ENCODE results near the gene GPSM1.

Gene GPSM1

GRCh38 chr9:136308702-136309053 lies 18.7 kb upstream of the GPSM1 start:
- no peaks in the 10 kb centered on the region for H3K36me3 ChIP-seq
- no peak for DNase-seq
- H3K27me3 ChIP-seq (ENCODE audit: insufficient read depth, low read depth, severe bottlenecking), result no peaks in the 10 kb centered on the region
- TF ChIP-seq CTCF (IDR thresholded peaks at IDR 0.05; ENCODE audit: low read depth, low read length), result no peak
- H3K4me3 ChIP-seq (ENCODE audit: low read depth, low read length), result no peak overlapping the region
- no peak overlapping the region for H3K27ac ChIP-seq
- H3K9me3 ChIP-seq (ENCODE audit: severe bottlenecking), result no peaks in the 10 kb centered on the region

- no peak overlapping the region for H3K27ac ChIP-seq
- DNase-seq, result no peak
- no peak overlapping the region for H3K4me3 ChIP-seq (ENCODE audit: low read depth, low read length)
- no peaks in the 10 kb centered on the region for H3K36me3 ChIP-seq
- no peaks in the 10 kb centered on the region for H3K9me3 ChIP-seq (ENCODE audit: severe bottlenecking)
- H3K27me3 ChIP-seq (ENCODE audit: insufficient read depth, low read depth, severe bottlenecking), result no peaks in the 10 kb centered on the region
- TF ChIP-seq CTCF (IDR thresholded peaks at IDR 0.05; ENCODE audit: low read depth, low read length), result no peak
These were observed 18.1 kb upstream of the GPSM1 start for GRCh38 chr9:136309101-136309801.

GRCh38 chr9:136309806-136310220 lies 17.5 kb upstream of the GPSM1 start:
- Histone ChIP-seq H3K27ac (no peak overlapping the region), H3K36me3 (no peaks in the 10 kb centered on the region), H3K27me3 (ENCODE audit: insufficient read depth, low read depth, severe bottlenecking) (no peaks in the 10 kb centered on the region), H3K9me3 (ENCODE audit: severe bottlenecking) (peaks cover 2% of the 10 kb centered on the region), H3K4me3 (ENCODE audit: low read depth, low read length) (no peak overlapping the region)
- TF ChIP-seq CTCF (IDR thresholded peaks at IDR 0.05; ENCODE audit: low read depth, low read length), result no peak
- DNase-seq, result no peak

GRCh38 chr9:136310273-136311030 lies 16.9 kb upstream of the GPSM1 start:
- Histone ChIP-seq H3K36me3 (no peaks in the 10 kb centered on the region), H3K9me3 (ENCODE audit: severe bottlenecking) (peaks cover 8% of the 10 kb centered on the region), H3K27ac (no peak overlapping the region), H3K27me3 (ENCODE audit: insufficient read depth, low read depth, severe bottlenecking) (no peaks in the 10 kb centered on the region), H3K4me3 (ENCODE audit: low read depth, low read length) (no peak overlapping the region)
- no peak for DNase-seq
- TF ChIP-seq CTCF (IDR thresholded peaks at IDR 0.05; ENCODE audit: low read depth, low read length), result no peak

- TF ChIP-seq CTCF (IDR thresholded peaks at IDR 0.05; ENCODE audit: low read depth, low read length), result no peak
- H3K4me3 ChIP-seq (ENCODE audit: low read depth, low read length), result no peak overlapping the region
- H3K36me3 ChIP-seq, result no peaks in the 10 kb centered on the region
- no peaks in the 10 kb centered on the region for H3K27me3 ChIP-seq (ENCODE audit: insufficient read depth, low read depth, severe bottlenecking)
- H3K27ac ChIP-seq, result no peak overlapping the region
- H3K9me3 ChIP-seq (ENCODE audit: severe bottlenecking), result peaks cover 17% of the 10 kb centered on the region
- no peak for DNase-seq
These were observed 16.0 kb upstream of the GPSM1 start for GRCh38 chr9:136311051-136312008.

Data from WERI-Rb-1 (cell line).